Vagina (tissue), 2 donors: ENCODE results near the gene SLC10A6. TPM values are rescaled to one million over a fixed set of nuclear protein-coding genes. Genes with fewer than 3 reads are reported as not detected.
A peak's percentile ranks its signal among the peaks of the same experiment; 100 is the strongest.

Experiments used
- DNase-seq, 2 donors: peaks; one replicate each; pipeline ENCODE4 v3.0.0-alpha.2; 2017; ENCODE audit errors: extremely low spot score in 2 of 2
- H3K27ac ChIP-seq: fragments of 200-600 bp; sonication (generic); one replicate; pipeline ENCODE4 v1.5.1; 2019
- H3K27me3 ChIP-seq: fragments of 200-600 bp; sonication (generic); one replicate; pipeline ENCODE4 v1.5.1; 2019
- H3K36me3 ChIP-seq, 2 donors: fragments of 200-600 bp; sonication (generic); one replicate each; pipeline ENCODE4 v1.5.1; 2017 to 2019
- H3K4me1 ChIP-seq: fragments of 200-600 bp; sonication (generic); one replicate; pipeline ENCODE4 v1.5.1; 2019
- H3K4me3 ChIP-seq, 2 donors: fragments of 200-600 bp; sonication (generic); 1 replicate in 1 of 2; 2 replicates in 1 of 2; pipeline ENCODE4 v1.5.1; 2016 to 2019
- H3K9me3 ChIP-seq: fragments of 200-600 bp; sonication (generic); one replicate; pipeline ENCODE4 v1.5.1; 2019
- POLR2A ChIP-seq, 2 donors: fragments of 450-650 bp; IDR thresholded peaks; one replicate each; pipeline ENCODE4 v1.6.1; 2017; ENCODE audit warnings: antibody characterized with exemption in 2 of 2, mild to moderate bottlenecking in 2 of 2, moderate library complexity in 2 of 2
- POLR2AphosphoS5 ChIP-seq, 2 donors: sonication (generic); formaldehyde crosslinking; IDR thresholded peaks; one replicate each; pipeline ENCODE4 v1.9.0; 2017; ENCODE audit warnings: antibody characterized with exemption in 2 of 2, mild to moderate bottlenecking in 2 of 2, low read depth in 1 of 2; ENCODE audit not compliant: insufficient read depth in 1 of 2
- intact Hi-C: fragments of 100-400 bp; cut with DNase I; formaldehyde crosslinking; loops from one replicate; pipeline ENCODE4 v1.15.1; 2023
- total RNA-seq: library from RNA; depleted of rRNA; stranded (reverse); fragments of >200 nt; gene quantifications from one replicate; pipeline ENCODE4 v1.2.3, GENCODE V29; 2016
- TF ChIP-seq, protein P1 (sequence below), 3 experiments: fragments of 450-650 bp in 2 of 3; fragments of 200-600 bp in 1 of 3; sonication (generic) in 1 of 3; IDR thresholded peaks; one replicate each; pipeline ENCODE4 v1.5.1; 2017 to 2019; ENCODE audit warnings: antibody characterized with exemption in 3 of 3, mild to moderate bottlenecking in 2 of 3, moderate library complexity in 2 of 3

Gene SLC10A6
- total RNA-seq, 1 donor from 2014 or later: 28.2 TPM

GRCh38 chr4:86835677-86836076, 13.5 kb downstream of the SLC10A6 start:
- no peaks in the 10 kb centered on the region for H3K36me3 ChIP-seq
- H3K27ac ChIP-seq: no peak overlapping the region
- no peak for DNase-seq
- H3K27me3 ChIP-seq: no peaks in the 10 kb centered on the region
- intact Hi-C loops: no loop called here
- TF ChIP-seq POLR2A (IDR thresholded peaks at IDR 0.05): no peak
- no peak for TF ChIP-seq POLR2AphosphoS5 (IDR thresholded peaks at IDR 0.05; ENCODE audit: insufficient read depth in 1 of 2, low read depth in 1 of 2)
- TF ChIP-seq, protein P1, sequence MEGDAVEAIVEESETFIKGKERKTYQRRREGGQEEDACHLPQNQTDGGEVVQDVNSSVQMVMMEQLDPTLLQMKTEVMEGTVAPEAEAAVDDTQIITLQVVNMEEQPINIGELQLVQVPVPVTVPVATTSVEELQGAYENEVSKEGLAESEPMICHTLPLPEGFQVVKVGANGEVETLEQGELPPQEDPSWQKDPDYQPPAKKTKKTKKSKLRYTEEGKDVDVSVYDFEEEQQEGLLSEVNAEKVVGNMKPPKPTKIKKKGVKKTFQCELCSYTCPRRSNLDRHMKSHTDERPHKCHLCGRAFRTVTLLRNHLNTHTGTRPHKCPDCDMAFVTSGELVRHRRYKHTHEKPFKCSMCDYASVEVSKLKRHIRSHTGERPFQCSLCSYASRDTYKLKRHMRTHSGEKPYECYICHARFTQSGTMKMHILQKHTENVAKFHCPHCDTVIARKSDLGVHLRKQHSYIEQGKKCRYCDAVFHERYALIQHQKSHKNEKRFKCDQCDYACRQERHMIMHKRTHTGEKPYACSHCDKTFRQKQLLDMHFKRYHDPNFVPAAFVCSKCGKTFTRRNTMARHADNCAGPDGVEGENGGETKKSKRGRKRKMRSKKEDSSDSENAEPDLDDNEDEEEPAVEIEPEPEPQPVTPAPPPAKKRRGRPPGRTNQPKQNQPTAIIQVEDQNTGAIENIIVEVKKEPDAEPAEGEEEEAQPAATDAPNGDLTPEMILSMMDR (IDR thresholded peaks at IDR 0.05): no peak
- no peak overlapping the region for H3K4me3 ChIP-seq
- peaks cover 36% of the 10 kb centered on the region for H3K4me1 ChIP-seq
- no peaks in the 10 kb centered on the region for H3K9me3 ChIP-seq

DNA sequence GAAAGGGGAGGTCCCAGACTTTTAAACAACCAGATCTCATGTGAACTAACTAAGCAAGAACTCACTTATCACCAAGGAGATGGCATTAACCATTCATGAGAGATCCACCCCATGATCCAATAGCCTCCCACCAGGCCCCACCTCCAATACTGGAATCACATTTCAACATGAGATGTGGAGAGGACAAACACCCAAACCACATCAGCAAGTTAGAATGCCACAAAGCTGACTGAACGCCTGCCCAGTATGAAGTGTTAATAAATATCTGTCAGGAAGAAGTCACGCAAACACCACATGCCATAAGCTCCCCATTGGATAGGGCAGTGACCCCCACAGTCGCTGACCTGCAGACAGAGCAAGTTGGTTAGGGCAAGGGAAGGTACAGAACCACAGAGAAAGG, 14.3 kb downstream of the SLC10A6 start:
- intact Hi-C loops: no loop called here

DNA sequence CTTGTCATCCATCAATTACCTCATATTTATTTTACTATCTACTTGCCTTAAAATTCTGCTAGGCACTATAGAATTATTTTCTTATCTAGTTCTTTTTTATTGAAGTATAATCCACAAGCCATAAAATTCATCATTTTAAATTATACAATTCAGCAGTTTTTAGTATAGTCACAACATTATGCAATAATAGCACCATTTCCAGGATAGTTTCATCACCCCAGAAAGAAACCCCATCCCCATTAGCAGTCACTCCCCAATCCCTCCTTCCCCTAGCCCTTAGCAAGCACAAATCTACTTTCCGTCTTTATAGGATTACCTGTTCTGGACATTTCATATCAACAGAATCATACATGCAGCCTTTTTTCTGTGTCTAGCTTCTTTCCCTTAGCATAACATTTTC, 15.6 kb downstream of the SLC10A6 start:
- TF ChIP-seq POLR2A (IDR thresholded peaks at IDR 0.05) (no peak), POLR2AphosphoS5 (IDR thresholded peaks at IDR 0.05; ENCODE audit: insufficient read depth in 1 of 2, low read depth in 1 of 2) (no peak)
- TF ChIP-seq, protein P1 (IDR thresholded peaks at IDR 0.05): no peak
- peaks cover 0 to 5% of the 10 kb centered on the region in 2 donors for H3K36me3 ChIP-seq
- DNase-seq: no peak
- H3K4me3 ChIP-seq: no peak overlapping the region
- H3K27ac ChIP-seq: no peak overlapping the region
- intact Hi-C loops: no loop called here
- no peaks in the 10 kb centered on the region for H3K9me3 ChIP-seq
- H3K4me1 ChIP-seq: peaks cover 40% of the 10 kb centered on the region
- H3K27me3 ChIP-seq: no peaks in the 10 kb centered on the region

More for the DNA sequence above, 14.3 kb downstream of the SLC10A6 start:
- no peak overlapping the region for H3K4me3 ChIP-seq
- peaks cover 41% of the 10 kb centered on the region for H3K4me1 ChIP-seq
- DNase-seq: no peak
- H3K9me3 ChIP-seq: no peaks in the 10 kb centered on the region
- H3K36me3 ChIP-seq: peaks cover 0 to 4% of the 10 kb centered on the region in 2 donors
- TF ChIP-seq POLR2A (IDR thresholded peaks at IDR 0.05) (no peak), POLR2AphosphoS5 (IDR thresholded peaks at IDR 0.05; ENCODE audit: insufficient read depth in 1 of 2, low read depth in 1 of 2) (no peak)
- TF ChIP-seq, protein P1 (IDR thresholded peaks at IDR 0.05): no peak
- H3K27ac ChIP-seq: no peak overlapping the region
- no peaks in the 10 kb centered on the region for H3K27me3 ChIP-seq

DNA sequence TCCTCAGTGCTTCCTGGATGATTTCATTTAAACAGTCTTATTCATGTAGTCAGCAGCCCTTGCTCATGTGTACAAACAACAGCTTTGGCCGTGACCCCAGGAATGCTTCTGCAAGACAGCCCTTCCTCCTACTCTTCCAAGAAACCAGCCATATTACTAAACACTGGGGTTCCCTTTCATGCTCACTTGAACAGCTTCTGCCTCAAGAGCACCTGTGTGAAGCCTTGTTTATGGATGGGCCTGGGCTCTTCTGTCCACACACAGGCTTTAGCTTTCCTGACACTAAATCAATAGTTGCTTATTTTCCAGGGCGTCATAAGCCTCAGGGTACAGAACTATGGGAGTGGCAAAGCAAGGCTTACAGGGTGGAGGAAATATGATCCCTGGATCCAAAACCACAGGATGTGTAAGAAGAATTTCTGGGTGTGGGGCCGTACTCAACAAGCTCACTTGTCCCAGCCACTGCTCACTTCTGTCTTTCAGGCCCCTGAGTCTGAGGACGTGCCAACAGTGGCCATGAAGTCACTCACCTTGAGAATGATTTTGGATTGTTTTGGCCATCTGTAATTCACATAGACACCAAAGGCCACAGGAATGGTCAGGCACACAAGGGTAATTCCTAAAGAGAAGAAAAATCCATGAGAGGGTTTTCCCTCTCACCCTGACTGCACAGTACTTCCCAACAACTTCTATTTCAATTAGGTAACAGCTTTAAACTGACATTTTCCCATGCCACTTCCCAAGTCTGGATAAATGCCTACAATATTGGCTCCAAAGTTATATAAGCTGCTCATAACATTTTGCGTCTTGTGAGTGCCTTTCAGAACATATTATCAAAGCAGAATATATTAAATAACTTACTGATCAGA, 17.7 kb downstream of the SLC10A6 start:
- Histone ChIP-seq H3K36me3 (peaks cover 0 to 14% of the 10 kb centered on the region in 2 donors), H3K4me1 (peaks cover 27% of the 10 kb centered on the region), H3K27ac (peak overlapping the region; percentile 66), H3K4me3 (no peak overlapping the region), H3K27me3 (no peaks in the 10 kb centered on the region), H3K9me3 (no peaks in the 10 kb centered on the region)
- TF ChIP-seq, protein P1 (IDR thresholded peaks at IDR 0.05): no peak
- intact Hi-C loops: no loop called here
- no peak for DNase-seq

GRCh38 chr4:86825511-86825910, 23.7 kb downstream of the SLC10A6 start:
- H3K9me3 ChIP-seq: no peaks in the 10 kb centered on the region
- intact Hi-C loops: no loop called here
- no peak for DNase-seq
- no peak overlapping the region for H3K4me3 ChIP-seq
- H3K27ac ChIP-seq: no peak overlapping the region
- no peak for TF ChIP-seq POLR2AphosphoS5 (IDR thresholded peaks at IDR 0.05; ENCODE audit: insufficient read depth in 1 of 2, low read depth in 1 of 2)
- TF ChIP-seq POLR2A (IDR thresholded peaks at IDR 0.05): no peak
- TF ChIP-seq, protein P1 (IDR thresholded peaks at IDR 0.05): no peak
- H3K27me3 ChIP-seq: no peaks in the 10 kb centered on the region
- peaks cover 3% of the 10 kb centered on the region for H3K4me1 ChIP-seq
- peaks cover 0 to 14% of the 10 kb centered on the region in 2 donors for H3K36me3 ChIP-seq
